DOHH2 (cell line): ENCODE results near the gene TRAPPC14.

ENCODE experiments used
- EZH2phosphoT487 ChIP-seq: fragments of 200-600 bp; sonication (generic); IDR thresholded peaks from 2 replicates; pipeline ENCODE4 v1.6.1; 2017; ENCODE audit warnings: borderline replicate concordance, mild to moderate bottlenecking, antibody characterized with exemption, low read length, moderate library complexity, mixed read lengths
- TF ChIP-seq, protein P1 (sequence below): fragments of 200-600 bp; sonication (generic); IDR thresholded peaks from one replicate; pipeline ENCODE4 v1.5.1; 2014; ENCODE audit warnings: antibody characterized with exemption, mild to moderate bottlenecking, low read depth, low read length; ENCODE audit not compliant: poor library complexity, severe bottlenecking

DNA sequence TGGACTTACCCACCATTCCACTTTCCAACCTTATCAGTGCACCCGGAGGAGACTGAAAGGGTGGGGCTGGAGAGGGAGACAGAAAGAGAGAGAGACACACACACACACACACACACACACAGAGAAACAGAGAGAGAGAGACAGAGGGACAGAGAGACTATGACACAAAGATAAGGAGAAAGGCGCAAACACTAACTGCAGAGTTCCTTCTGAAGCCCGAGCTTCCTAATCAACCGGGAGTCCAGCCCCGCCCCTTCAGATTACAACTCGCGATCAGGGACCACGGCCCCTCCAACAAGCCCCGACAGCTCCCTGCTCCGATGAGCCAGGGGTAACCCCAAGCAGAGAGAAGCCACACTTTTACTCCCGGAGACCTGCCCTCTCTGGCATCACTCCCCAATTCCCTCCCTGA, 9.4 kb upstream of the TRAPPC14 start:
- TF ChIP-seq, protein P1, sequence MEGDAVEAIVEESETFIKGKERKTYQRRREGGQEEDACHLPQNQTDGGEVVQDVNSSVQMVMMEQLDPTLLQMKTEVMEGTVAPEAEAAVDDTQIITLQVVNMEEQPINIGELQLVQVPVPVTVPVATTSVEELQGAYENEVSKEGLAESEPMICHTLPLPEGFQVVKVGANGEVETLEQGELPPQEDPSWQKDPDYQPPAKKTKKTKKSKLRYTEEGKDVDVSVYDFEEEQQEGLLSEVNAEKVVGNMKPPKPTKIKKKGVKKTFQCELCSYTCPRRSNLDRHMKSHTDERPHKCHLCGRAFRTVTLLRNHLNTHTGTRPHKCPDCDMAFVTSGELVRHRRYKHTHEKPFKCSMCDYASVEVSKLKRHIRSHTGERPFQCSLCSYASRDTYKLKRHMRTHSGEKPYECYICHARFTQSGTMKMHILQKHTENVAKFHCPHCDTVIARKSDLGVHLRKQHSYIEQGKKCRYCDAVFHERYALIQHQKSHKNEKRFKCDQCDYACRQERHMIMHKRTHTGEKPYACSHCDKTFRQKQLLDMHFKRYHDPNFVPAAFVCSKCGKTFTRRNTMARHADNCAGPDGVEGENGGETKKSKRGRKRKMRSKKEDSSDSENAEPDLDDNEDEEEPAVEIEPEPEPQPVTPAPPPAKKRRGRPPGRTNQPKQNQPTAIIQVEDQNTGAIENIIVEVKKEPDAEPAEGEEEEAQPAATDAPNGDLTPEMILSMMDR: no peak
- no peak for TF ChIP-seq EZH2phosphoT487
